GM06990 (cell line): Measurements from ENCODE around the gene PTPRA.
A peak's percentile ranks its signal among the peaks of the same experiment; 100 is the strongest.

Experiments
- DNase-seq: peaks from one replicate; pipeline ENCODE4 v3.0.0-alpha.2; 2011; ENCODE audit not compliant: insufficient read length; ENCODE audit errors: extremely low read depth
- H3K27me3 ChIP-seq: replicated peaks from 2 replicates; pipeline ENCODE4 v1.6.0; 2011; ENCODE audit warnings: low read length; ENCODE audit not compliant: control insufficient read depth, insufficient read depth
- H3K36me3 ChIP-seq: 2 replicates; pipeline ENCODE4 v1.5.1; 2011; ENCODE audit warnings: low read length; ENCODE audit not compliant: control insufficient read depth, insufficient read depth
- H3K4me3 ChIP-seq: replicated peaks from 2 replicates; pipeline ENCODE4 v1.5.1; 2011; ENCODE audit warnings: low read depth, mild to moderate bottlenecking, control low read depth, low read length
- CTCF ChIP-seq: IDR thresholded peaks from 2 replicates; pipeline ENCODE4 v1.5.1; 2011; ENCODE audit warnings: low read length, control low read depth, mild to moderate bottlenecking, inconsistent platforms; ENCODE audit not compliant: insufficient read depth, poor library complexity, severe bottlenecking

Gene PTPRA

GRCh38 chr20:2911200-2911599, 37.9 kb downstream of the PTPRA start:
- Histone ChIP-seq H3K36me3 (no peaks in the 10 kb centered on the region), H3K27me3 (no peaks in the 10 kb centered on the region), H3K4me3 (no peak overlapping the region)
- TF ChIP-seq CTCF, result no peak
- no peak for DNase-seq

GRCh38 chr20:2914160-2914559, 40.9 kb downstream of the PTPRA start:
- peak; percentile 45 for TF ChIP-seq CTCF
- no peak overlapping the region for H3K4me3 ChIP-seq
- H3K36me3 ChIP-seq, result no peaks in the 10 kb centered on the region; the same call in 1 of the 2 replicates
- no peaks in the 10 kb centered on the region for H3K27me3 ChIP-seq
- no peak for DNase-seq

- H3K4me3 ChIP-seq, result no peak overlapping the region
- no peaks in the 10 kb centered on the region; the same call in 1 of the 2 replicates for H3K36me3 ChIP-seq
- TF ChIP-seq CTCF, result no peak
- DNase-seq, result no peak
- no peaks in the 10 kb centered on the region for H3K27me3 ChIP-seq
Measured at GRCh38 chr20:2917266-2917665, 44.0 kb downstream of the PTPRA start.

GRCh38 chr20:2918096-2919049, 45.1 kb downstream of the PTPRA start:
- no peak for TF ChIP-seq CTCF
- Histone ChIP-seq H3K4me3 (no peak overlapping the region), H3K27me3 (no peaks in the 10 kb centered on the region), H3K36me3 (no peaks in the 10 kb centered on the region; the same call in 1 of the 2 replicates)
- no peak for DNase-seq

- H3K36me3 ChIP-seq, result no peaks in the 10 kb centered on the region; the same call in 1 of the 2 replicates
- no peak for TF ChIP-seq CTCF
Measured at GRCh38 chr20:2919518-2920245, 46.4 kb downstream of the PTPRA start.

More at GRCh38 chr20:2919518-2920245, 46.4 kb downstream of the PTPRA start:
- no peak for DNase-seq
- Histone ChIP-seq H3K27me3 (no peaks in the 10 kb centered on the region), H3K4me3 (no peak overlapping the region)
